HT1080 (cell line): Measurements from ENCODE around the gene ERVH48-1. TPM values are rescaled to one million over a fixed set of nuclear protein-coding genes. Genes with fewer than 3 reads are reported as not detected.
"Not testable (repeated sequence)": the region's sequence is repeated elsewhere in the genome, so short reads cannot be mapped to it uniquely, and the experiment has no call there.

Source experiments
- DNase-seq: peaks from one replicate; pipeline ENCODE4 v3.0.0-alpha.2; 2015; ENCODE audit warnings: low read depth
- small RNA-seq: library from RNA; depleted of rRNA; stranded (forward); fragments of <200 nt; gene quantifications from one replicate; pipeline ENCODE3, GENCODE V24; 2014
- total RNA-seq: library from RNA; depleted of rRNA; stranded (reverse); fragments of >200 nt; shearing (Covaris generic); gene quantifications from 2 replicates; pipeline ENCODE4 v1.2.3, GENCODE V29; 2014; rRNA removed

The ERVH48-1 gene
- total RNA-seq, 1 experiment from 2014 or later: not detected

GRCh38 chr21:42908484-42908883, 16.9 kb downstream of the ERVH48-1 start:
- DNase-seq: not testable (repeated sequence)

DNA sequence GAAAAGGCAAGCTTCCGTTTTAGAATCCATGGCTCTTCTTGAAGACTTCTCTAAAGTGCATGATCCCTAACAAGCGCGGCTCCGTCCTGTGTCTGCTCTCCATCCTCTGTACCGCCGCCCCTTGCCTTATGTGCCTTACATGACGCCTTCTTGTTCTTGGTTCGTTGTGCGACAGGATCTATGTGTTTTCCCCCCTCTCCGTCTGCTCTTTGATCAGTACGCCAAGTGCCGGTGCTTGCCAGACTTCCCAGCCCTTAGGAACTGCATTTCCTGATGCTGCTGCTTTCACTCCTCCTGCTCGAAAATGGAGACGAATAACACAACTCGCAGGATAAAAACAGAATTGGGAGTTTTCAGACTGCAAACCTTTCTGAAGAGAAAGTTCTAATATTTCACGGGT, 19.2 kb downstream of the ERVH48-1 start:
- no peak for DNase-seq

DNA sequence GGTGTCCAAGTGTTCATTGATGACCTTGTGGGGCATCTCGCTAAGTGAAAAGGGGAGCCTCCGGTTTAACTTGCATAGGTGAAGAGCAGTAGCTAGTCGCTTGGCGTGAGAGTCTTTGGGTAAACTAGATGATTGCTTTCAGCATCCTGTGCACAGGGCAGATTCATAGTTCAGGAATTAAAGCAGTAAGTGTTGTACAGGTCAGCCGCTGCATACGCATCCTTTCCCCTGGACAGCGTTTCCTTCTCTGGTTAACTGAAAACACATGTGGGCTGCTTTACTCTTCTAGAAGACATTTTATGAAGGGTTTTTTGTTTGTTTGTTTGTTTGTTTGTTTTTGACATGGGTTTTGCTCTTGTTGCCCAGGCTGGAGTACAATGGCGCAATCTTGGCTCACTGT, 20.2 kb downstream of the ERVH48-1 start:
- DNase-seq: no peak

- DNase-seq: no peak
Observed at GRCh38 chr21:42903817-42904216, 21.6 kb downstream of the ERVH48-1 start.

- DNase-seq: no peak
Observed at GRCh38 chr21:42900446-42900845, 25.0 kb downstream of the ERVH48-1 start.

- peak; percentile 98 for DNase-seq
Observed at GRCh38 chr21:42892931-42893755, 32.3 kb downstream of the ERVH48-1 start, which contains the start of gene NDUFV3. Gene NDUFV3, plus strand, starts transcription at chr21:42893309. Its CDS starts 25 bp downstream, at chr21:42893334.

DNA sequence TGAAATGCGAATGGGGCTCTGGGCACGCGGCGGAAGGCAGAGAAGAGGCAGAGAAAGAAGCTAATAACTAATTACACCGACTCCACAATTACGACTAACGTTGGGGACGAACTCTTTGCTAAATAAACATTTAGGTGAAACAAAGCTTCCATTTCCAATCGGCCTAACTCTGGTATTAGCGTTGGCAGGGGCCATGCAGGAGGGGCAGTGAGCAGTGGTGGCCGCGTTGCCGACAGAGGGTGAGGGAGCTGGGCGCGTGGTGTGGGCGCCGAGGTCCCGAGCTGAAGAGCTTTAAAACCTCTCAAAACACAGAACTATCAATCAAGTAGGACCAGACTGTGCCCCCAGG, 32.9 kb downstream of the ERVH48-1 start:
- DNase-seq: no peak

DNA sequence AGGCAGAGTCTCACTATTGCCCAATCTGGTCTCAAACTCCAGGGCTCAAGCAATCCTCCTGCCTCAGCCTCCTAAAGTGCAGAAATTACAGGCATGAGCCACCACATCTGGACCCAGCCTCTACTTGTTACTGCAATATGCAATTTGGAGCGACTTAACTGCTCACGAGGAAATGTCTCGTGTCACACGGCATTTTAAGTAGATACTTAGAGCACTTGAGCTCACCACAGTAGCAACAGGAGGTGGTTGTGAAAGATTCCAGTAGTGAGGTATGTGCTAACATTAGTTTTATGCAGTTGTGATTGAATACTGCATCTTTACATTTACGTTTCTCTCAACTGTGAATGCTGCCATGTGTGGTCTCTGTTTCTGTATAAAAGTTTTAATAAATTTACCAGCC, 38.1 kb downstream of the ERVH48-1 start:
- no peak for DNase-seq

DNA sequence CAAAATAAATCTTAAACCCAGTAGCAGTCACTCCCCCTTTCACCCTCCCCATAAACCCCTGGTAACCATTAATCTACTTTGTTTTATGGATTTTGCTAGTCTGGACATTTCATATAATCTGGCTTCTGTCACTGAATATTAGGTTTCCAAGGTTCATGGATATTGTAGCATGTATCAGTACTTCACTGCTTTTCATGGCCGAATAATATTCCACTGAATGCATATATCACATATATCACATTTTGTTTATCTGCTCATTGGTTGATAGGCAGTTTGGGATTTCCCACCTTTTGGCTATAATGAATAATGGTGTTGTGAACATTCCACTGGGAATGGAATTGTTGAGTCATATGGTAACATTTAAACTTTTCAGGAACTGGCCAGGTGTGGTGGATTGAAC, 41.5 kb downstream of the ERVH48-1 start:
- no peak for DNase-seq

DNA sequence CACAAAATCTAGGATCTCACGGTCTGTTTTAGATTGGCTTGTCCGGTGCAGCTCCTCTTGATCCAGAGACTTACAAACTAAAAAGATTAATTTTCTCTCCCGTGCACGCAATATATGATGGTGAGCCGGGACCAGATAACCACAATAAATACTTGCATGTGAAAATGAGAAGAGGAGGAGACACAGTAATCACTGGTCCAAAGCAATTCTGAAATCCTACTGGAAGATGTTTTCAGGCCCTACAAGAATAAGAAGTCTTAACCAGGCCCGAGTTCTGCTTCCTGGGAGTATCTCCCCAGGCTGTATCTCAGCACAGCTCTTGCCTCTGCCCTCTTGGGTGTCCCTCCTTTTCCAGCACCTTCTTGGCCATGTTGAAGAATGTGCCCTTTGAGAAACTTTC, 45.1 kb downstream of the ERVH48-1 start:
- no peak for DNase-seq

DNA sequence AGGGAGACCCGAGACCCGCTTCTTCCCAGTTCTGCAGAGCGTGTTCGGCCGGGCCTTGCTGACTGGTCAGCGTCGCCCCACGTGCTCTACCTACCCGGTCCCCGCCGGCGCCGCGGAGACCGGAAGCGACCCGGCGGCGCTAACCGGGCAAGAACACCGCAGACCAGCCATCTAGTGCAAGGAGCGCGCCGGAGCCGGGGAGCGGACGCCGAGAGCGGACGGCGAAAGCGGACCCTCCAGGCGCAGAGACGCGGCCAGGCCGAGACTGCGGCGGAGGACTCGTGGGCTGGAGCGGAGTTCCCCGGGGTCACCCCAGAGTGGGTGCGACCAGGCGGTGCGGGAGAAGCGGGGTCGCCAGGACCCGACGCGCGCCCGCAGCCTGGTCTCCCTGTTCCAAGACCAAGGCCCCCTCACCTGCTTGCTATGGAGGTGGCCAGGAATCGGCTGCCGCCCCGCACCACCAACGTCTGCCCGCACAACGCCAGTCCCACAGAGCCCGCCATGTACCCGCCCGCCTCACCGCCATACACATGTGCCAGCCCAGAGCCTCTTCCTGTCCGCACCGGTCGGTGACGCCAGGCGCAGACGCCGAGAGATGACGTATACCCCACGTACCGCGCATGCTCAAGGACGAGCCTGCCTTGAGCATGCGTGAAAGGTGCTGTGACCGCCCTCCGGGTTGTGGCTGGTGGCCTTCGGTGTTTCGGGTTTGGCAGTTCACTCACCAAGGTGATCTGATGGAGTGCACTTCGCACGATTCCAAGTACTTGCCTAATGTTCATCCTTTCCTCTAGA, 46.2 kb downstream of the ERVH48-1 start, which contains the start of gene WDR4:
TSS of gene WDR4 (minus strand) at position 547 of the 795 bp plus-strand sequence. CDS start at position 503, 44 bp downstream.
- DNase-seq: peak; percentile 95

DNA sequence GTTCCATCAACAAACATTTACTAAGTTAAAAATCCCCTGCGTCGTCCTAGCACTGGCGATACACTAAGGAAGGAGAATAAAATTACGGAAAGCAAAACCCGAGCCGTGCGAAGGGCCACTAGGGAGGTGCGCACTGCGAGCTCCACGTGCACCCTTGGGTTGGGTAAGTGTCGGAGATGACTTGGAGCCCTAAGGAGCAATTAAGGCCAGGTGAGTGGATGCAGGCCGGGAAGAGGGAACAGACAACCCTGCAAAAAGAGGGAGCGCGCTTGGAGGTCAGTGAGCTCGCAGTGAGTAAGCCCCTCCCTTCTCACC, 46.8 kb downstream of the ERVH48-1 start:
- no peak for DNase-seq

DNA sequence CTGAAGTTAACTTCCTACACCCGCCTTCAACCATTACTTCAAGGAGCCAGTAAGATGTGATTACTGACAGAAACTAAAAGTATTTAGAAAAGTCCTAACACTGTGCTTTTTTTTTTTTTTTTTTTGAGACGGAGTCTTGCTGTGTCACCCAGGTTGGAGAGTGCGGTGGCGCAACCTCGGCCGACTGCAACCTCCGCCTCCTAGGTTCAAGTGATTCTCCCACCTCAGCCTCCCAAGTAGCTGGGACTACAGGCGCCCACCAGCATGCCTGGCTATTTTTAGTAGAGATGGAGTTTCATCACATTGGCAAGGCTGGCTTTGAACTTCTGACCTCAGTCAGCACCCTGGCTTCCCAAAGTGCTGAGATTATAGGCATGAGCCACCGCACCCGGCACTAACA, 49.6 kb downstream of the ERVH48-1 start:
- DNase-seq: not testable (repeated sequence)

DNA sequence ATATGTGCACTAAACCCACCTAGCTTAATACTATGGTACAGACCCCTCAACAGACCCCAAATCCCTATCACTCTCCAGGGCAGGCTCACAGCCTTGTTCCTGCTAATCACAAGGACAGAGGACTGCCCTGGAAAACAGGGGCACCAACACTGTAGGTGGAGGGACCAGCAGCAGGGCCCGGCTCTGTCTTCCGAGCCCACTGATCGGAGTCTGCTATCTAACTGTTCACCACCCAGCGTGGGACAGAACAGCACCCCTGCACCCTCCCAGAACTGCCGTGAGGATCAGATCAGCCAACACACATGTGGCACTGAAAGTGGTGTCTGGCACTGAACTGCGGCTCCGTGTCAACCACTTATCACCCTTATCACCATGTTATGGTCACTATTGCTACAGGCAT, 52.3 kb downstream of the ERVH48-1 start:
- no peak for DNase-seq

- DNase-seq: no peak
Observed at GRCh38 chr21:42868196-42868595, 57.2 kb downstream of the ERVH48-1 start.

Small RNAs within 50 kb of the gene (small RNA-seq; reads per million reads assigned to genes)
- not detected for gene MIR5692B

Other genes starting within 250 kb of the ERVH48-1 start
- gene WDR4, start 46.1 kb downstream of the ERVH48-1 start, total RNA-seq: 24.7 and 31.5 TPM in 2 replicates
- gene NDUFV3, start 32.3 kb downstream of the ERVH48-1 start, total RNA-seq: 57.5 and 64.9 TPM in 2 replicates
- 28.4 and 29.9 TPM in 2 replicates for gene PKNOX1, start 48.9 kb upstream of the ERVH48-1 start, total RNA-seq
- 21.2 and 25.5 TPM in 2 replicates for gene CBS, start 150.2 kb upstream of the ERVH48-1 start, total RNA-seq
- gene U2AF1, start 181.9 kb upstream of the ERVH48-1 start, total RNA-seq: 48.5 and 139 TPM in 2 replicates
- not detected in 2 replicates for gene CRYAA, start 243.4 kb upstream of the ERVH48-1 start, total RNA-seq